GM12878 (cell line): Measurements from ENCODE around the gene RPL19. TPM values are rescaled to one million over a fixed set of nuclear protein-coding genes. Genes with fewer than 3 reads are reported as not detected.

Experiments
- IRF5 ChIP-seq: fragments of 450-650 bp; IDR thresholded peaks from 2 replicates; pipeline ENCODE4 v1.6.1; 2017; ENCODE audit warnings: borderline replicate concordance
- ZBTB40 ChIP-seq: fragments of 450-650 bp; IDR thresholded peaks from 2 replicates; pipeline ENCODE4 v1.6.1; 2016; ENCODE audit warnings: mild to moderate bottlenecking, moderate library complexity, borderline replicate concordance
- ZNF207 ChIP-seq: fragments of 450-650 bp; IDR thresholded peaks from 2 replicates; pipeline ENCODE4 v1.6.1; 2014; ENCODE audit warnings: antibody characterized with exemption, mild to moderate bottlenecking, borderline replicate concordance
- ZNF24 ChIP-seq: fragments of 450-650 bp; IDR thresholded peaks from 2 replicates; pipeline ENCODE4 v1.6.1; 2017; ENCODE audit warnings: antibody characterized with exemption, mild to moderate bottlenecking
- polyA plus RNA-seq, 11 experiments: library from polyadenylated mRNA; depleted of rRNA in 4 of 11; unstranded in 6 of 11; stranded (reverse) in 5 of 11; fragments of >200 nt; fragmentation: Nextera tagmentation in 4 of 11; fragmentation: Illumina TruSeq in 1 of 11; extraction: Ambion mirVana in 4 of 11; extraction: Trizol in 1 of 11; gene quantifications; 1 replicate in 1 of 11; 2 replicates in 10 of 11; pipeline versions ENCODE4 v1.2.1 to v1.2.3, GENCODE V29; 2011 to 2016; ENCODE audit warnings: inconsistent platforms in 2 of 11, missing spikeins in 2 of 11, low read depth in 1 of 11
- total RNA-seq, 4 experiments: library from RNA; depleted of rRNA in 3 of 4; stranded (reverse); fragments of >200 nt in 3 of 4; fragmentation: Illumina TruSeq in 1 of 4; extraction: Trizol in 1 of 4; gene quantifications; 2 replicates each; pipeline versions ENCODE4 v1.2.1 to v1.2.3, GENCODE V29; 2013 to 2021
- TF ChIP-seq, protein P1 (sequence below): fragments of 450-650 bp; conservative IDR thresholded peaks from 2 replicates; pipeline ENCODE4 v1.6.1; 2017; ENCODE audit warnings: mild to moderate bottlenecking, moderate library complexity
- TF ChIP-seq, protein P2 (sequence below): IDR thresholded peaks from 2 replicates; pipeline ENCODE4 v1.6.1; 2011; ENCODE audit warnings: borderline replicate concordance, low read depth, mild to moderate bottlenecking, moderate library complexity, low read length; ENCODE audit not compliant: insufficient read depth, poor library complexity, severe bottlenecking
- TF ChIP-seq, protein P3 (sequence below): IDR thresholded peaks from 2 replicates; pipeline ENCODE4 v1.6.1; 2011; ENCODE audit warnings: low read depth, mild to moderate bottlenecking, low read length, moderate library complexity, borderline replicate concordance; ENCODE audit errors: extremely low read depth

The RPL19 gene
- total and polyA plus RNA-seq, 10 of the 15 experiments (the other 5 are each of a cell fraction or from before 2014, with no cell fraction given) = 1,862 to 5,536 (median 3,836) TPM

GRCh38 chr17:39156491-39156890 lies 43.6 kb upstream of the RPL19 start (continued):
- TF ChIP-seq, protein P1, sequence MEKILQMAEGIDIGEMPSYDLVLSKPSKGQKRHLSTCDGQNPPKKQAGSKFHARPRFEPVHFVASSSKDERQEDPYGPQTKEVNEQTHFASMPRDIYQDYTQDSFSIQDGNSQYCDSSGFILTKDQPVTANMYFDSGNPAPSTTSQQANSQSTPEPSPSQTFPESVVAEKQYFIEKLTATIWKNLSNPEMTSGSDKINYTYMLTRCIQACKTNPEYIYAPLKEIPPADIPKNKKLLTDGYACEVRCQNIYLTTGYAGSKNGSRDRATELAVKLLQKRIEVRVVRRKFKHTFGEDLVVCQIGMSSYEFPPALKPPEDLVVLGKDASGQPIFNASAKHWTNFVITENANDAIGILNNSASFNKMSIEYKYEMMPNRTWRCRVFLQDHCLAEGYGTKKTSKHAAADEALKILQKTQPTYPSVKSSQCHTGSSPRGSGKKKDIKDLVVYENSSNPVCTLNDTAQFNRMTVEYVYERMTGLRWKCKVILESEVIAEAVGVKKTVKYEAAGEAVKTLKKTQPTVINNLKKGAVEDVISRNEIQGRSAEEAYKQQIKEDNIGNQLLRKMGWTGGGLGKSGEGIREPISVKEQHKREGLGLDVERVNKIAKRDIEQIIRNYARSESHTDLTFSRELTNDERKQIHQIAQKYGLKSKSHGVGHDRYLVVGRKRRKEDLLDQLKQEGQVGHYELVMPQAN = no peak
- TF ChIP-seq, protein P2, sequence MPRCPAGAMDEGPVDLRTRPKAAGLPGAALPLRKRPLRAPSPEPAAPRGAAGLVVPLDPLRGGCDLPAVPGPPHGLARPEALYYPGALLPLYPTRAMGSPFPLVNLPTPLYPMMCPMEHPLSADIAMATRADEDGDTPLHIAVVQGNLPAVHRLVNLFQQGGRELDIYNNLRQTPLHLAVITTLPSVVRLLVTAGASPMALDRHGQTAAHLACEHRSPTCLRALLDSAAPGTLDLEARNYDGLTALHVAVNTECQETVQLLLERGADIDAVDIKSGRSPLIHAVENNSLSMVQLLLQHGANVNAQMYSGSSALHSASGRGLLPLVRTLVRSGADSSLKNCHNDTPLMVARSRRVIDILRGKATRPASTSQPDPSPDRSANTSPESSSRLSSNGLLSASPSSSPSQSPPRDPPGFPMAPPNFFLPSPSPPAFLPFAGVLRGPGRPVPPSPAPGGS = no peak
- TF ChIP-seq ZNF24 = no peak
- TF ChIP-seq ZBTB40 = no peak
- no peak for TF ChIP-seq IRF5
- TF ChIP-seq ZNF207 = no peak
- TF ChIP-seq, protein P3, sequence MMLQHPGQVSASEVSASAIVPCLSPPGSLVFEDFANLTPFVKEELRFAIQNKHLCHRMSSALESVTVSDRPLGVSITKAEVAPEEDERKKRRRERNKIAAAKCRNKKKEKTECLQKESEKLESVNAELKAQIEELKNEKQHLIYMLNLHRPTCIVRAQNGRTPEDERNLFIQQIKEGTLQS = no peak
- TF ChIP-seq, all 136 proteins: peak for 0
